ENCODE data around the gene FZD10. TPM values are rescaled to one million over a fixed set of nuclear protein-coding genes. Genes with fewer than 3 reads are reported as not detected.

FZD10 gene
- total RNA-seq, 1 experiment from 2014 or later = not detected

DNA sequence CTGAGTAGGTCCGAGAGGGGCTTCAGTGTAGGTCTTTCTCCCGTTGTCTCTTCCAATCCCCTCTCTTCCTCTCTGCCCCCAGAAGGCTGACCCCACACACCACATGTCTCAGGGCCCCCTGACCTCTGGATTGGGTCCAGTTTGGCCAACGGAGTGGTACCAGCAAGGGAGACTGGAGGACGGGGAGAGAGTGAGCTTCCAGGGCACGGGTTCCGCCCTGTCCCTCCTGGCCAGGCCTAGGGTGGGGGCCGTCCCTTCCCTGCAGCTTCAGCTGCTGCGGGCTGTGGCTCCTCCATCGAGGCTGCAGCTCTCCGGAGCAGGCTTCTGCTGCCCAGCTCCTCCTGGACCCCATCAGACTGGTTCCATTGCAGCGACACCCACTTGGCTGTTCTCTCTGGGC lies 17.4 kb downstream of the FZD10 start:
- no TSS peak for BruUV-seq (replicated peaks)
- no peaks in the 10 kb centered on the region for H3K4me1 ChIP-seq (ENCODE audit: control insufficient read depth in 1 of 2, insufficient read depth in 2 of 2, low read length in 2 of 2)
- H3K9ac ChIP-seq (ENCODE audit: low read length) = no peak overlapping the region
- POLR2A ChIA-PET = no interaction called here
- no peak overlapping the region for H3K4me2 ChIP-seq (ENCODE audit: low read length)
- no peaks in the 10 kb centered on the region for H3K9me2 ChIP-seq (ENCODE audit: insufficient read depth)
- intact Hi-C loops (cut with micrococcal nuclease) = no loop called here
- ATAC-seq (no peak), DNase-seq (ENCODE audit: low read depth, low spot score) (no peak)
- no peaks in the 10 kb centered on the region for H4K20me1 ChIP-seq (ENCODE audit: insufficient read depth)
- H3K27me3 ChIP-seq (ENCODE audit: insufficient read depth, low read length) = no peaks in the 10 kb centered on the region
- peaks cover 0 to 17% of the 10 kb centered on the region in 2 experiments; a peak in 2 of 4 replicates for H3K9me3 ChIP-seq (ENCODE audit: control insufficient read depth in 1 of 2, insufficient read depth in 1 of 2, low read depth in 1 of 2, low read length in 2 of 2)
- no peaks in the 10 kb centered on the region for H3K36me3 ChIP-seq (ENCODE audit: control insufficient read depth in 1 of 2, insufficient read depth in 2 of 2, low read length in 2 of 2)
- TF ChIP-seq POLR2AphosphoS5 (IDR thresholded peaks at IDR 0.05; ENCODE audit: low read depth, low read length) (no peak), EGR1 (IDR thresholded peaks at IDR 0.05; ENCODE audit: low read depth) (no peak), ZNF274 (IDR thresholded peaks at IDR 0.05; ENCODE audit: low read depth, low read length) (no peak), RAD21 (IDR thresholded peaks at IDR 0.05; ENCODE audit: low read depth) (no peak), FOSL1 (IDR thresholded peaks at IDR 0.05; ENCODE audit: low read depth) (no peak), SIN3A (IDR thresholded peaks at IDR 0.05; ENCODE audit: low read depth) (no peak), POLR2A (IDR thresholded peaks at IDR 0.05; ENCODE audit: borderline replicate concordance, extremely low read depth, insufficient read depth, insufficient read length) (no peak), CBX3 (IDR thresholded peaks at IDR 0.05; ENCODE audit: low read depth) (no peak), CEBPB (IDR thresholded peaks at IDR 0.05; ENCODE audit: low read depth) (no peak), SP1 (IDR thresholded peaks at IDR 0.05; ENCODE audit: low read depth) (no peak), TCF7L2 (IDR thresholded peaks at IDR 0.05; ENCODE audit: borderline replicate concordance, extremely low read depth, insufficient read depth, insufficient read length) (no peak)
- TF ChIP-seq, protein P1, sequence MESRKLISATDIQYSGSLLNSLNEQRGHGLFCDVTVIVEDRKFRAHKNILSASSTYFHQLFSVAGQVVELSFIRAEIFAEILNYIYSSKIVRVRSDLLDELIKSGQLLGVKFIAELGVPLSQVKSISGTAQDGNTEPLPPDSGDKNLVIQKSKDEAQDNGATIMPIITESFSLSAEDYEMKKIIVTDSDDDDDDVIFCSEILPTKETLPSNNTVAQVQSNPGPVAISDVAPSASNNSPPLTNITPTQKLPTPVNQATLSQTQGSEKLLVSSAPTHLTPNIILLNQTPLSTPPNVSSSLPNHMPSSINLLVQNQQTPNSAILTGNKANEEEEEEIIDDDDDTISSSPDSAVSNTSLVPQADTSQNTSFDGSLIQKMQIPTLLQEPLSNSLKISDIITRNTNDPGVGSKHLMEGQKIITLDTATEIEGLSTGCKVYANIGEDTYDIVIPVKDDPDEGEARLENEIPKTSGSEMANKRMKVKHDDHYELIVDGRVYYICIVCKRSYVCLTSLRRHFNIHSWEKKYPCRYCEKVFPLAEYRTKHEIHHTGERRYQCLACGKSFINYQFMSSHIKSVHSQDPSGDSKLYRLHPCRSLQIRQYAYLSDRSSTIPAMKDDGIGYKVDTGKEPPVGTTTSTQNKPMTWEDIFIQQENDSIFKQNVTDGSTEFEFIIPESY (IDR thresholded peaks at IDR 0.05; ENCODE audit: extremely low read depth, insufficient replicate concordance, low read length) = no peak
- TF ChIP-seq, protein P2, sequence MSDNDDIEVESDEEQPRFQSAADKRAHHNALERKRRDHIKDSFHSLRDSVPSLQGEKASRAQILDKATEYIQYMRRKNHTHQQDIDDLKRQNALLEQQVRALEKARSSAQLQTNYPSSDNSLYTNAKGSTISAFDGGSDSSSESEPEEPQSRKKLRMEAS (IDR thresholded peaks at IDR 0.05) = no peak
- TF ChIP-seq, protein P3, sequence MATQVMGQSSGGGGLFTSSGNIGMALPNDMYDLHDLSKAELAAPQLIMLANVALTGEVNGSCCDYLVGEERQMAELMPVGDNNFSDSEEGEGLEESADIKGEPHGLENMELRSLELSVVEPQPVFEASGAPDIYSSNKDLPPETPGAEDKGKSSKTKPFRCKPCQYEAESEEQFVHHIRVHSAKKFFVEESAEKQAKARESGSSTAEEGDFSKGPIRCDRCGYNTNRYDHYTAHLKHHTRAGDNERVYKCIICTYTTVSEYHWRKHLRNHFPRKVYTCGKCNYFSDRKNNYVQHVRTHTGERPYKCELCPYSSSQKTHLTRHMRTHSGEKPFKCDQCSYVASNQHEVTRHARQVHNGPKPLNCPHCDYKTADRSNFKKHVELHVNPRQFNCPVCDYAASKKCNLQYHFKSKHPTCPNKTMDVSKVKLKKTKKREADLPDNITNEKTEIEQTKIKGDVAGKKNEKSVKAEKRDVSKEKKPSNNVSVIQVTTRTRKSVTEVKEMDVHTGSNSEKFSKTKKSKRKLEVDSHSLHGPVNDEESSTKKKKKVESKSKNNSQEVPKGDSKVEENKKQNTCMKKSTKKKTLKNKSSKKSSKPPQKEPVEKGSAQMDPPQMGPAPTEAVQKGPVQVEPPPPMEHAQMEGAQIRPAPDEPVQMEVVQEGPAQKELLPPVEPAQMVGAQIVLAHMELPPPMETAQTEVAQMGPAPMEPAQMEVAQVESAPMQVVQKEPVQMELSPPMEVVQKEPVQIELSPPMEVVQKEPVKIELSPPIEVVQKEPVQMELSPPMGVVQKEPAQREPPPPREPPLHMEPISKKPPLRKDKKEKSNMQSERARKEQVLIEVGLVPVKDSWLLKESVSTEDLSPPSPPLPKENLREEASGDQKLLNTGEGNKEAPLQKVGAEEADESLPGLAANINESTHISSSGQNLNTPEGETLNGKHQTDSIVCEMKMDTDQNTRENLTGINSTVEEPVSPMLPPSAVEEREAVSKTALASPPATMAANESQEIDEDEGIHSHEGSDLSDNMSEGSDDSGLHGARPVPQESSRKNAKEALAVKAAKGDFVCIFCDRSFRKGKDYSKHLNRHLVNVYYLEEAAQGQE (IDR thresholded peaks at IDR 0.05; ENCODE audit: low read depth) = no peak
- no peaks in the 10 kb centered on the region for H3K79me2 ChIP-seq (ENCODE audit: insufficient read depth, low read length)
- H2AFZ ChIP-seq (ENCODE audit: low read depth, low read length, poor library complexity, severe bottlenecking) = no peak overlapping the region
- RAD21 ChIA-PET (ENCODE audit: low non-redundant PET in 1 of 2, low total read pairs in 2 of 2, uncharacterized antibody in 2 of 2, unreplicated experiment in 2 of 2) = no interaction called here
- no peak overlapping the region for H3K27ac ChIP-seq (ENCODE audit: low read depth, low read length)
- no peak overlapping the region for H3K4me3 ChIP-seq (replicated peaks in 1 of 2; ENCODE audit: low read depth in 1 of 2, low read length in 2 of 2)
- CTCF ChIA-PET = no interaction called here

Data from HCT116 (cell line).